Urinary bladder (tissue), 4 donors: ENCODE measurements around the gene LAMC3. TPM values are rescaled to one million over a fixed set of nuclear protein-coding genes. Genes with fewer than 3 reads are reported as not detected.

ENCODE experiments used
- DNase-seq: peaks from one replicate; pipeline ENCODE4 v3.0.0-alpha.2; 2015; ENCODE audit errors: extremely low spot score
- H3K27ac ChIP-seq: one replicate; pipeline ENCODE4 v1.5.1; 2013; ENCODE audit warnings: low read depth, mild to moderate bottlenecking, moderate library complexity
- H3K36me3 ChIP-seq: one replicate; pipeline ENCODE4 v1.6.1; 2013; ENCODE audit warnings: mild to moderate bottlenecking, moderate library complexity; ENCODE audit not compliant: insufficient read depth
- H3K4me1 ChIP-seq: one replicate; pipeline ENCODE4 v1.6.1; 2013; ENCODE audit warnings: mild to moderate bottlenecking, moderate library complexity; ENCODE audit not compliant: insufficient read depth
- H3K4me3 ChIP-seq: one replicate; pipeline ENCODE4 v1.5.1; 2013; ENCODE audit warnings: low read depth, low read length
- WGBS: extraction: QIAGEN DNeasy Blood & Tissue Kit; methylation state at CpG from one replicate; pipeline ENCODE4 v1.1.7; 2013; 5-methylcytosine and 5-hydroxymethylcytosine counted together
- polyA plus RNA-seq: library from polyadenylated mRNA; stranded (reverse); fragments of 200-250 nt; gene quantifications from one replicate; pipeline ENCODE4 v1.2.3, GENCODE V29; 2013
- total RNA-seq: library from RNA; depleted of rRNA; stranded (reverse); fragments of >200 nt; gene quantifications from one replicate; pipeline ENCODE4 v1.2.3, GENCODE V29; 2014
- donor health status: healthy with polysubstance abuse.
- donor health status: healthy.

LAMC3 gene
- total and polyA plus RNA-seq, 2 donors = 12.2 to 37.1 TPM

- DNase-seq = no peak
- H3K27ac ChIP-seq = no peak overlapping the region
- H3K4me3 ChIP-seq = no peak overlapping the region
- H3K36me3 ChIP-seq = no peaks in the 10 kb centered on the region
- 84% methylated on average over 20 of the region's 20 CpGs for WGBS
- no peaks in the 10 kb centered on the region for H3K4me1 ChIP-seq
These were observed 16.9 kb upstream of the LAMC3 start for GRCh38 chr9:130991778-130992681.

GRCh38 chr9:130992682-130993032 is 16.3 kb upstream of the LAMC3 start:
- Histone ChIP-seq H3K27ac (no peak overlapping the region), H3K4me3 (no peak overlapping the region), H3K4me1 (no peaks in the 10 kb centered on the region), H3K36me3 (no peaks in the 10 kb centered on the region)
- no peak for DNase-seq
- WGBS = 96% methylated on average over 10 of the region's 10 CpGs

GRCh38 chr9:130993303-130994030 is 15.5 kb upstream of the LAMC3 start:
- no peak for DNase-seq
- H3K27ac ChIP-seq = no peak overlapping the region
- 84% methylated on average over 14 of the region's 14 CpGs for WGBS

GRCh38 chr9:130994135-130995085 is 14.6 kb upstream of the LAMC3 start:
- WGBS = 76% methylated on average over 6 of the region's 6 CpGs
- Histone ChIP-seq H3K4me3 (no peak overlapping the region), H3K27ac (no peak overlapping the region), H3K4me1 (no peaks in the 10 kb centered on the region), H3K36me3 (no peaks in the 10 kb centered on the region)
- DNase-seq = no peak

More at GRCh38 chr9:130993303-130994030, 15.5 kb upstream of the LAMC3 start:
- H3K4me3 ChIP-seq = no peak overlapping the region
- H3K4me1 ChIP-seq = no peaks in the 10 kb centered on the region
- H3K36me3 ChIP-seq = no peaks in the 10 kb centered on the region

- no peak for DNase-seq
- Histone ChIP-seq H3K36me3 (no peaks in the 10 kb centered on the region), H3K4me1 (no peaks in the 10 kb centered on the region), H3K27ac (no peak overlapping the region), H3K4me3 (no peak overlapping the region)
- 55% methylated on average over 15 of the region's 15 CpGs for WGBS
These were observed 13.6 kb upstream of the LAMC3 start for GRCh38 chr9:130995086-130996011.

GRCh38 chr9:130996205-130996604 is 12.8 kb upstream of the LAMC3 start:
- Histone ChIP-seq H3K4me3 (no peak overlapping the region), H3K27ac (no peak overlapping the region), H3K36me3 (no peaks in the 10 kb centered on the region), H3K4me1 (no peaks in the 10 kb centered on the region)
- DNase-seq = no peak
- 97% methylated on average over 8 of the region's 8 CpGs for WGBS

GRCh38 chr9:130996676-130997394 is 12.1 kb upstream of the LAMC3 start:
- Histone ChIP-seq H3K27ac (no peak overlapping the region), H3K36me3 (no peaks in the 10 kb centered on the region), H3K4me3 (no peak overlapping the region), H3K4me1 (no peaks in the 10 kb centered on the region)
- no peak for DNase-seq
- WGBS = 80% methylated on average over 14 of the region's 14 CpGs

GRCh38 chr9:130997395-130997684 is 11.6 kb upstream of the LAMC3 start:
- no peak for DNase-seq
- Histone ChIP-seq H3K36me3 (no peaks in the 10 kb centered on the region), H3K27ac (no peak overlapping the region), H3K4me1 (no peaks in the 10 kb centered on the region), H3K4me3 (no peak overlapping the region)
- WGBS = 66% methylated on average over 2 of the region's 2 CpGs

- WGBS = 36% methylated on average over 28 of the region's 28 CpGs
- DNase-seq = no peak
- H3K36me3 ChIP-seq = no peaks in the 10 kb centered on the region
- H3K4me1 ChIP-seq = no peaks in the 10 kb centered on the region
- H3K27ac ChIP-seq = no peak overlapping the region
- no peak overlapping the region for H3K4me3 ChIP-seq
These were observed 10.9 kb upstream of the LAMC3 start for GRCh38 chr9:130997925-130998596.

- H3K36me3 ChIP-seq = no peaks in the 10 kb centered on the region
- no peaks in the 10 kb centered on the region for H3K4me1 ChIP-seq
- no peak overlapping the region for H3K27ac ChIP-seq
- WGBS = 62% methylated on average over 22 of the region's 22 CpGs
- DNase-seq = no peak
- no peak overlapping the region for H3K4me3 ChIP-seq
These were observed 10.3 kb upstream of the LAMC3 start for GRCh38 chr9:130998597-130999244.

GRCh38 chr9:130999245-130999623 is 9.7 kb upstream of the LAMC3 start:
- no peaks in the 10 kb centered on the region for H3K4me1 ChIP-seq
- WGBS = 58% methylated on average over 3 of the region's 3 CpGs
- DNase-seq = no peak

More at GRCh38 chr9:130999245-130999623, 9.7 kb upstream of the LAMC3 start:
- H3K27ac ChIP-seq = no peak overlapping the region
- no peaks in the 10 kb centered on the region for H3K36me3 ChIP-seq
- H3K4me3 ChIP-seq = no peak overlapping the region
